Stimulated activated CD8-positive, alpha-beta memory T cell treated with anti-CD3 and anti-CD28 coated beads, Interleukin-2, amount 100 ng/mL, for 1 hour (primary cell): ENCODE results near the gene RGP1.
A peak's percentile ranks its signal among the peaks of the same experiment; 100 is the strongest.

Experiments
- DNase-seq, 2 donors: peaks; one replicate each; pipeline ENCODE4 v3.0.0-alpha.2; 2020; ENCODE audit warnings: low read depth in 2 of 2

The RGP1 gene

GRCh38 chr9:35719546-35719945 is 29.5 kb upstream of the RGP1 start:
- no peak for DNase-seq

DNA sequence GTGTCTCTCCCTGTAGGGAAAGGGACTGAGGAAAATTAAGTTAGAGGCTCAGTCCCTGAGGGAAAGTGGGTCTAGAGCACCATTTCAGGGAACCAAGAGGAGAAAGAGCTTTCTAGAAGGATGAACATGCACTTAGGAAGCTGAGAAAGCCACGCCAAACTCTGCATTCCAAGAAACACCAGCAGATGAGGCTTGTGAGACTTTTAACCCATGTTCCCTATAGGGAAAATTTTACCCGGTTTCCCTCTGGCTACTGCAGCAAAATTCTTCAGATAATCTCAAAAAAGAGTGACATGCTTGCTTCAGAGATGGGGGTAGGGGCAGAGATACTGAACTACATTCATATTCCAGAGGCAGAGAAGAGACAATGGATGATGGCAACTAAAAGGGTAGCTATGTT is 25.7 kb upstream of the RGP1 start:
- no peak for DNase-seq

- no peak for DNase-seq
These were observed 25.2 kb upstream of the RGP1 start for GRCh38 chr9:35723908-35724307.

DNA sequence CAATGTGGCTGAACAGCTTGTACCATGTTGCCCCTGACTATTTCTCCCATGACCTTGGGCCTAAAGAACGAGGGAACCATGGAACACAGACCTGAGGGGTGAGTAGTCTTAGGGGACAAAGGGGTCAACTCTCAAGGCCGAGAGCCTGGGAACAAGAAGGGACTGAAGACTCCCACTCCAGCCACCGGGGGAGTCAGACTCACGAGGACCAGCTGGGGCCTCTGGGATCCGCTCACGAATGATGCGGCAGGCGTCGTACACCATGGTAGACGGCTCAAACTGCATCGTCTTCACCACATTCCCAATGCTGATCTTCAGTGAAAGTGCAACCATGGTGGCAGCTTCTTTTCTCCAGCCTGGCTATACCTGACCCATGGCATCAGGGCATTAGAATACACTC is 23.7 kb upstream of the RGP1 start:
- no peak for DNase-seq

DNA sequence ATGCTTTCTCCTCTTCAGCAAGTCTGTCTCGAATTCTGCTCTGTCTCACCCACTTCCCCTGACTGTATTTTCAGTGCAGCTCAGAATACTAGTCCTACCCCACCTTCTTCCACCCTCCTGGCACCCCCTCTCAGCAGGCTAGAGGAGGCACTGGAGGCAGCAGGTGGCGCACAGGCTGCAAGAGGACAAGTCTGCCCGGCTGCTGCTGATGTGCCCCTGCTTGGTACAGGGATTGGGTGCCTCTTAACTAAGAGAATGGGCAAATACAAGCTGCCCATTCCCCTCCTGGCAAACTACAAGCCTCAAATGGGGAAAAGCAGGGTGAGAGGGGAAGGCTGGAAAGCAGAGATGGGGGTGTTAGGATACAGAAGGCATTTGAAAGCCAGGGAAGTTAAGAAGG is 22.2 kb upstream of the RGP1 start:
- DNase-seq = no peak

DNA sequence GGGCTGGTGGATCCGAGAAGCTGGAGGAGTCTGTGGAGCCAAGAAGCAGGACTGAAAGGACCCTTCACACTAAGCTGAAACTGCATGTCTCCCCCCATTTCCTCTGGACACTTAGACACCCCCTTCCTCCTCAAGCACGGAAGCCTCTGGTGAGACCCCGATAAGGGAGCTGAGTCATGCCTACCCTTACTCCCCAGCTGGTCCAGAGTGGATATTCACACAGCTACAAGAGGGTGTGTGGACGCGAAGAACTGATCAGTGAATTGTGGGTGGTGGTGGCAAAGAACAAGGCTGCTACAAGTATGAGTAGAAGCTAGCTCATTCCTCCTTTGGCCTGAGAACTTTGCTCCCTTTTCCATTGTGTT is 21.4 kb upstream of the RGP1 start:
- DNase-seq = no peak

- DNase-seq = no peak
These were observed 20.8 kb upstream of the RGP1 start for GRCh38 chr9:35728041-35728971.

GRCh38 chr9:35729101-35729500 is 20.0 kb upstream of the RGP1 start:
- DNase-seq = no peak

GRCh38 chr9:35729700-35730485 is 19.2 kb upstream of the RGP1 start:
- no peak for DNase-seq

GRCh38 chr9:35730486-35730854 is 18.6 kb upstream of the RGP1 start:
- no peak for DNase-seq

- DNase-seq = no peak
These were observed 17.5 kb upstream of the RGP1 start for GRCh38 chr9:35731415-35732184.

DNA sequence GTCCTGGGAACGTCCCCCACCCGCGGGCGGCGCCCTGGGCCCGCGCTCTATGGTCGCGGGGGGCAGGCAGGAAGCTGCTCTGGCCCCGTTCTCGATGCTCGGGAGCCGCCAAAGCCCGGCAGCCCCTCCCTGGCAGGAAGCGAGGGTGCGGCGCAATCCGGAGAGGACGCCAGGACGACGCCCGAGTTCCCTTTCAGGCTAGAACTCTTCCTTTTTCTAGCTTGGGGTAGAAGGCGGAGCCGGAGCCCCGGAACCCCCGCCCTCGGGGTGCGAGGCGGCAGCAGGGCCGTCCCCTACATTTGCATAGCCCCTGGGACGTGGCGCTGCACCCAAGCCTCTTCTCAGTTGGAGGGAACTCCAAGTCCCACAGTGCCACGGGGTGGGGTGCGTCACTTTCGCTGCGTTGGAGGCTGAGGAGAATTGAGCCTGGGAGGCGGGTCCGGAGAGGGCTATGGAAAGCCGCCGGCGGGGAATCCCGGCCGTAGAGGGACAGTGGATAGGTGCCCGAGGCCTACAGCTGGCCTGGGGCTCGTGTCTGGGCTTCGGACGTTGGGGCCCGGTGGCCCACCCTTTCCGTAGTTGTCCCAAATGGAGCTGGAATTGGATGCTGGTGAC is 16.8 kb upstream of the RGP1 start, which contains the start of the genes CREB3 and TLN1:
Gene CREB3 (plus strand): TSS at position 482 of the 615 bp plus-strand sequence. CDS start 107 bp downstream, at position 589.
Gene TLN1 (minus strand): TSS at position 11 of the 615 bp plus-strand sequence. CDS start 6,501 bp downstream, outside the sequence.
- peak; percentile 89 to 94 for DNase-seq

DNA sequence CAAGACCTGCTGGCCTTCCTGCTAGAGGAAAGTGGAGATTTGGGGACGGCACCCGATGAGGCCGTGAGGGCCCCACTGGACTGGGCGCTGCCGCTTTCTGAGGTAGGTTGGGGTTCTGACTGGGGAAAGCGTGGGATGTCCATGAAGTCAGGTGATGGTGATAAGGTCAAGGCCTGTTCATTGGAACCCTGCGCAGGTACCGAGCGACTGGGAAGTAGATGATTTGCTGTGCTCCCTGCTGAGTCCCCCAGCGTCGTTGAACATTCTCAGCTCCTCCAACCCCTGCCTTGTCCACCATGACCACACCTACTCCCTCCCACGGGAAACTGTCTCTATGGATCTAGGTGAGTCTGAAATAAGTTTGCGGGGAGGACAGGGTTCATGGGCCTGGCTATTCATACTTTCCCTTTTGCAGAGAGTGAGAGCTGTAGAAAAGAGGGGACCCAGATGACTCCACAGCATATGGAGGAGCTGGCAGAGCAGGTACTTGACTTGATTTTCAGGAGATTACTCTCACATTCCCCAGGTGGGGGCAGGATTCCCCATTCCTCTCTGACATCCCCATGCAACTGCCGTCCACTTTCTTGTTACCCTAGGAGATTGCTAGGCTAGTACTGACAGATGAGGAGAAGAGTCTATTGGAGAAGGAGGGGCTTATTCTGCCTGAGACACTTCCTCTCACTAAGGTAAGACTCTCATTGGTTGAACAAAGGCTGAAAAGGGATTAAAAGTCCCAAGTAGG is 16.1 kb upstream of the RGP1 start:
- no peak for DNase-seq

- no peak for DNase-seq
These were observed 15.0 kb upstream of the RGP1 start for GRCh38 chr9:35734096-35734495.

GRCh38 chr9:35736201-35736633 is 12.9 kb upstream of the RGP1 start:
- no peak for DNase-seq

DNA sequence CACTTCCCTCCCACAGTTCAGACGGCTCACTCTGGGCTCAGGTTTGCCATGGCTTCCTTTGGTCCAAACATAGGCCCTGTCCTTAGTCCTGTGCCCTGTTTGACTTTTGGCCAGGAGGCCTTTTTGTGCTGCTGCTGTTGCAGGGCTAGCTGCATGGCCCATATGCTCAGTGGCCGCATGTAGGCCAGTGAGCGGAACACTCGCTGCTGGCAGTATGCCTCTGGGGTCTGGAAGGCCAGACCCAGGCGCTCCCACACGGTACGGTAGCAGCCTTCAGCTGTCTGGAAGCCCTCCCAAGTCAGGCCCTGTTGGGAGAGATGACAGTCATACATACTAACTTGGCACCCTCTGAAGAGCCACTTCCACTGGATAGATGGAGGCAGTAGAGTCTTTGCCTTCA is 11.9 kb upstream of the RGP1 start:
- no peak for DNase-seq

DNA sequence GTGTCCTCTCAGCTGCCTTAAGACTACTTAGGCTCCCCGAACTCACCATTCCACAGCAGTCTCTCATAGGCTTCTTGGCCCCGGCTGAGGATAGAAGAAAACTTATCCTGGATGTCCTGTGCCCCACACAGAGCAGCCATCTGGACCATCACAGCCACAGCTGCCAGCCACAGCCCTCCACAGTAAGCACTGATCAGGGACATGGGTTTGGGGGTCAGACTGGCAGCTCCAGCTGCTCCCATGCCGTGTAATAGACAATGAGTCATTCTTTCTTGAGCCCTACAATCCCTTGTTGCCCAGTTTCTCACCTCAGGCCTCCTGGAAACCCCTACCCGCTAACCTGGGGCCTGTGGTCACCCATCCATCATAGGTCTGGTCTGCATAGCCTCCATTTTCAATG is 10.9 kb upstream of the RGP1 start:
- no peak for DNase-seq

DNA sequence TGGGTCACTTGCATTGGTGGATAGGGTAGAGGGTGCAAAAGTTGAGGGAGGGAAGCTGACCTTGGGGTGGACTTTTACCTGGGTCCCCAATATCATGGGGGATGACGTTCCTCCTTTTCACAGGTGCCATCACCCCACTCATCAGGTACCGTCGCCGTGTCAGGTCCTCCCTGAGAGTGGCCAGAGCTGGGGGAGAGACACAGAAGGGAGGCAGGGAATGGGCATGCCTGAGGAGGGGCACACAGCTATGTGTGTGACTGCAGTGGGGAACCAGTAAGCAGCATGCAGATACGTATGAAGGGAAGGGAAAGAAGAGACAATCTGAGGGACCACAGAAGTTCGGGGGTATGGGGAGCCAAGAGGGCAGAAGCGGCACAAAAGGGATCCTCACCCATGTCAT is 10.2 kb upstream of the RGP1 start:
- no peak for DNase-seq

GRCh38 chr9:35740243-35740642 is 8.8 kb upstream of the RGP1 start:
- DNase-seq = no peak

DNA sequence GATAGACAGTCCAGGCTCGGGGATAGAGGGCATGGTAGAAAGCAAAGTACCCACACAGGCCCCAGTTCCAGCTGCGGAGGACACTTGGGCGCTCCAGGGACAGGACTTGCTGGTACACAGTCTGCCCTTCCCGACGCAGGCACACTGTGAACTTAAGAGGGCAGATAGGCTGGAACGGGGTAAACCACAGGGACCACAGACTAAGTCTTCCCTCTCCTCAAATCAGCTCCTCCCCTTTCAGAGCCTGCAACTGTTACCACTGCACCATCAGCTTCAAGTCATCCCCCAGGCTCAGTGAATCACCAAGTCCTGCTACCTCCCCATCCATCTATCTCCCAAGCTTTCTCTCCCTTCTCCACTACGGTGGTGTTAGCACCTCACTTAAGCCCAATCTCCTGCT is 7.3 kb upstream of the RGP1 start:
- no peak for DNase-seq

GRCh38 chr9:35743452-35743851 is 5.6 kb upstream of the RGP1 start:
- DNase-seq = no peak
